Keratinocyte (primary cell): ENCODE data around the gene GRK5. TPM values are rescaled to one million over a fixed set of nuclear protein-coding genes. Genes with fewer than 3 reads are reported as not detected.

Source experiments
- DNase-seq: peaks from one replicate; pipeline ENCODE4 v3.0.0-alpha.2; 2011; ENCODE audit warnings: low read depth, missing footprints, low spot score
- FAIRE-seq: peaks from 2 replicates; lab custom pipeline; 2011; peaks lifted over from hg19 to GRCh38; lab: Jason Lieb, UNC
- H2AFZ ChIP-seq: 2 replicates; pipeline ENCODE4 v1.6.0; 2012; ENCODE audit warnings: low read length, control low read depth, inconsistent platforms; ENCODE audit not compliant: control insufficient read depth
- H3K27ac ChIP-seq: 2 replicates; pipeline ENCODE4 v1.5.1; 2011; ENCODE audit warnings: low read length; ENCODE audit not compliant: control insufficient read depth, insufficient read depth
- H3K27me3 ChIP-seq: 3 replicates; pipeline ENCODE4 v1.6.0; 2011; ENCODE audit warnings: low read length; ENCODE audit not compliant: control insufficient read depth, insufficient read depth; ENCODE audit errors: extremely low read depth
- H3K36me3 ChIP-seq, 2 experiments: 2 replicates in 1 of 2; 3 replicates in 1 of 2; pipeline ENCODE4 v1.5.1; 2011; ENCODE audit warnings: low read length in 2 of 2, mild to moderate bottlenecking in 1 of 2; ENCODE audit not compliant: control insufficient read depth in 2 of 2, insufficient read depth in 2 of 2; ENCODE audit errors: extremely low read depth in 1 of 2
- H3K4me1 ChIP-seq: 3 replicates; pipeline ENCODE4 v1.5.1; 2011; ENCODE audit warnings: low read length; ENCODE audit not compliant: control insufficient read depth, insufficient read depth; ENCODE audit errors: extremely low read depth
- H3K4me2 ChIP-seq: 3 replicates; pipeline ENCODE4 v1.6.0; 2011; ENCODE audit warnings: low read depth, low read length; ENCODE audit not compliant: control insufficient read depth, insufficient read depth; ENCODE audit errors: extremely low read depth
- H3K4me3 ChIP-seq, 3 experiments: fragments of 200-600 bp in 1 of 3; sonication (generic) in 1 of 3; 2 replicates in 2 of 3; 3 replicates in 1 of 3; pipeline ENCODE4 v1.5.1; 2011 to 2016; ENCODE audit warnings: low read length in 3 of 3, mild to moderate bottlenecking in 3 of 3, control low read depth in 2 of 3, inconsistent platforms in 1 of 3, low read depth in 1 of 3, mixed read lengths in 1 of 3, mixed run types in 1 of 3, moderate library complexity in 1 of 3; ENCODE audit not compliant: control insufficient read depth in 2 of 3, insufficient read depth in 2 of 3; ENCODE audit errors: extremely low read depth in 1 of 3
- H3K79me2 ChIP-seq: 2 replicates; pipeline ENCODE4 v1.6.0; 2012; ENCODE audit warnings: low read length; ENCODE audit not compliant: control insufficient read depth, insufficient read depth
- H3K9ac ChIP-seq: 3 replicates; pipeline ENCODE4 v1.6.0; 2011; ENCODE audit warnings: low read length; ENCODE audit not compliant: control insufficient read depth, insufficient read depth; ENCODE audit errors: extremely low read depth
- H3K9me1 ChIP-seq: 3 replicates; pipeline ENCODE4 v1.6.0; 2011; ENCODE audit warnings: low read length; ENCODE audit not compliant: control insufficient read depth, insufficient read depth; ENCODE audit errors: extremely low read depth
- H3K9me3 ChIP-seq: 2 replicates; pipeline ENCODE4 v1.5.1; 2012; ENCODE audit warnings: low read depth, low read length; ENCODE audit not compliant: control insufficient read depth
- H4K20me1 ChIP-seq: 3 replicates; pipeline ENCODE4 v1.6.0; 2011; ENCODE audit warnings: low read length; ENCODE audit not compliant: control insufficient read depth, insufficient read depth; ENCODE audit errors: extremely low read depth
- CTCF ChIP-seq, 3 experiments: IDR thresholded peaks in 1 of 3; conservative IDR thresholded peaks in 1 of 3; optimal IDR thresholded peaks in 1 of 3; 2 replicates in 2 of 3; 3 replicates in 1 of 3; pipeline versions ENCODE3 to v1.5.1; 2011; ENCODE audit warnings: low read length in 3 of 3, mild to moderate bottlenecking in 3 of 3, moderate library complexity in 2 of 3, control low read depth in 1 of 3, inconsistent platforms in 1 of 3; ENCODE audit not compliant: insufficient read depth in 2 of 3; ENCODE audit errors: extremely low read depth in 1 of 3
- EZH2 ChIP-seq: IDR thresholded peaks from one replicate; pipeline ENCODE4 v1.6.1; 2012; ENCODE audit warnings: inconsistent platforms, mild to moderate bottlenecking, low read length, moderate library complexity
- dilution Hi-C: fragments of 300-500 bp; cut with MboI; formaldehyde crosslinking; loops from one replicate; pipeline ENCODE4 v1.7.0; 2020; ENCODE audit warnings: low sequenced_read_pairs; ENCODE audit not compliant: extremely low pct_ligation_motif_present
- polyA plus RNA-seq, 5 experiments: library from polyadenylated mRNA; depleted of rRNA in 3 of 5; stranded (reverse) in 3 of 5; stranded (forward) in 1 of 5; unstranded in 1 of 5; fragments of >200 nt; gene quantifications; 1 replicate in 1 of 5; 2 replicates in 3 of 5; 3 replicates in 1 of 5; pipeline versions ENCODE4 v1.2.1 to v1.2.3, GENCODE V29; 2011 to 2012; ENCODE audit warnings: missing spikeins in 2 of 5, low read depth in 1 of 5, low replicate concordance in 1 of 5

Gene GRK5
- polyA plus RNA-seq, 1 donor (not counting 4 experiments of a cell fraction or from before 2014, with no cell fraction given): 7.6 TPM

- TF ChIP-seq EZH2 (no peak), CTCF (optimal IDR thresholded peaks at IDR 0.05 in 1 of 3, IDR thresholded peaks at IDR 0.05 in 1 of 3, conservative IDR thresholded peaks at IDR 0.05 in 1 of 3; ENCODE audit: extremely low read depth in 1 of 3, insufficient read depth in 2 of 3, low read length in 3 of 3) (no peak)
- Histone ChIP-seq H3K9me1 (no peaks in the 10 kb centered on the region), H3K9me3 (no peaks in the 10 kb centered on the region), H3K4me3 (no peak overlapping the region), H3K4me2 (no peak overlapping the region), H3K27ac (no peak overlapping the region), H4K20me1 (no peaks in the 10 kb centered on the region), H3K36me3 (no peaks in the 10 kb centered on the region), H3K4me1 (peaks cover 12% of the 10 kb centered on the region), H3K27me3 (no peaks in the 10 kb centered on the region), H2AFZ (no peak overlapping the region), H3K79me2 (no peaks in the 10 kb centered on the region), H3K9ac (no peak overlapping the region)
- dilution Hi-C loops: no loop called here
- DNase-seq: no peak
- FAIRE-seq: no peak
Observed at GRCh38 chr10:119457966-119458766, 250.8 kb downstream of the GRK5 start.

GRCh38 chr10:119459681-119460340 is 252.4 kb downstream of the GRK5 start:
- no peaks in the 10 kb centered on the region for H3K9me1 ChIP-seq
- no peak overlapping the region for H3K4me2 ChIP-seq
- no peak overlapping the region for H3K9ac ChIP-seq
- peaks cover 12% of the 10 kb centered on the region for H3K4me1 ChIP-seq
- no peaks in the 10 kb centered on the region for H3K79me2 ChIP-seq
- H3K36me3 ChIP-seq: no peaks in the 10 kb centered on the region
- H4K20me1 ChIP-seq: no peaks in the 10 kb centered on the region
- no peaks in the 10 kb centered on the region for H3K27me3 ChIP-seq
- FAIRE-seq (no peak), DNase-seq (no peak)
- no peak overlapping the region for H3K4me3 ChIP-seq
- TF ChIP-seq CTCF (optimal IDR thresholded peaks at IDR 0.05 in 1 of 3, IDR thresholded peaks at IDR 0.05 in 1 of 3, conservative IDR thresholded peaks at IDR 0.05 in 1 of 3; ENCODE audit: extremely low read depth in 1 of 3, insufficient read depth in 2 of 3, low read length in 3 of 3) (no peak), EZH2 (no peak)
- H3K27ac ChIP-seq: no peak overlapping the region
- dilution Hi-C loops: no loop called here
- H2AFZ ChIP-seq: no peak overlapping the region
- no peaks in the 10 kb centered on the region for H3K9me3 ChIP-seq
